Measurements from ENCODE around the gene ZNF217.
A peak's percentile ranks its signal among the peaks of the same experiment; 100 is the strongest.
"Not testable (repeated sequence)": the region's sequence is repeated elsewhere in the genome, so short reads cannot be mapped to it uniquely, and the experiment has no call there.

Gene ZNF217

GRCh38 chr20:53618490-53619000, 24.9 kb upstream of the ZNF217 start:
- H3K27me3 ChIP-seq (ENCODE audit: low read depth, low read length); H3K36me3 ChIP-seq (ENCODE audit: control insufficient read depth in 1 of 2, insufficient read depth in 2 of 2, low read length in 2 of 2); H3K27ac ChIP-seq (ENCODE audit: low read length); H3K9me3 ChIP-seq (ENCODE audit: control insufficient read depth in 1 of 2, low read length in 2 of 2); H3K4me3 ChIP-seq (ENCODE audit: low read depth in 1 of 2, low read length in 2 of 2): not testable (repeated sequence)
- peaks cover 10 to 15% of the 10 kb centered on the region in 2 donors for H3K4me1 ChIP-seq (ENCODE audit: control insufficient read depth in 1 of 2, insufficient read depth in 2 of 2, low read length in 2 of 2)

GRCh38 chr20:53617791-53618489, 24.3 kb upstream of the ZNF217 start:
- Histone ChIP-seq H3K27ac (ENCODE audit: low read length) (no peak overlapping the region), H3K4me1 (ENCODE audit: control insufficient read depth in 1 of 2, insufficient read depth in 2 of 2, low read length in 2 of 2) (peaks cover 10 to 14% of the 10 kb centered on the region in 2 donors), H3K4me3 (ENCODE audit: low read depth in 1 of 2, low read length in 2 of 2) (no peak overlapping the region)

GRCh38 chr20:53616489-53616888, 22.9 kb upstream of the ZNF217 start:
- not testable (repeated sequence) for H3K9me3 ChIP-seq (ENCODE audit: control insufficient read depth in 1 of 2, low read length in 2 of 2); H3K27ac ChIP-seq (ENCODE audit: low read length); H3K4me1 ChIP-seq (ENCODE audit: control insufficient read depth in 1 of 2, insufficient read depth in 2 of 2, low read length in 2 of 2); H3K4me3 ChIP-seq (ENCODE audit: low read depth in 1 of 2, low read length in 2 of 2); H3K36me3 ChIP-seq (ENCODE audit: control insufficient read depth in 1 of 2, insufficient read depth in 2 of 2, low read length in 2 of 2); H3K27me3 ChIP-seq (ENCODE audit: low read depth, low read length)

More at GRCh38 chr20:53617791-53618489, 24.3 kb upstream of the ZNF217 start:
- H3K27me3 ChIP-seq (ENCODE audit: low read depth, low read length): no peaks in the 10 kb centered on the region
- no peaks in the 10 kb centered on the region for H3K9me3 ChIP-seq (ENCODE audit: control insufficient read depth in 1 of 2, low read length in 2 of 2)
- no peaks in the 10 kb centered on the region for H3K36me3 ChIP-seq (ENCODE audit: control insufficient read depth in 1 of 2, insufficient read depth in 2 of 2, low read length in 2 of 2)

GRCh38 chr20:53613748-53614147, 20.1 kb upstream of the ZNF217 start:
- Histone ChIP-seq H3K27me3 (ENCODE audit: low read depth, low read length) (no peaks in the 10 kb centered on the region), H3K9me3 (ENCODE audit: control insufficient read depth in 1 of 2, low read length in 2 of 2) (no peaks in the 10 kb centered on the region), H3K36me3 (ENCODE audit: control insufficient read depth in 1 of 2, insufficient read depth in 2 of 2, low read length in 2 of 2) (no peaks in the 10 kb centered on the region), H3K4me3 (ENCODE audit: low read depth in 1 of 2, low read length in 2 of 2) (no peak overlapping the region), H3K27ac (ENCODE audit: low read length) (no peak overlapping the region), H3K4me1 (ENCODE audit: control insufficient read depth in 1 of 2, insufficient read depth in 2 of 2, low read length in 2 of 2) (peaks cover 0 to 7% of the 10 kb centered on the region in 2 donors)

DNA sequence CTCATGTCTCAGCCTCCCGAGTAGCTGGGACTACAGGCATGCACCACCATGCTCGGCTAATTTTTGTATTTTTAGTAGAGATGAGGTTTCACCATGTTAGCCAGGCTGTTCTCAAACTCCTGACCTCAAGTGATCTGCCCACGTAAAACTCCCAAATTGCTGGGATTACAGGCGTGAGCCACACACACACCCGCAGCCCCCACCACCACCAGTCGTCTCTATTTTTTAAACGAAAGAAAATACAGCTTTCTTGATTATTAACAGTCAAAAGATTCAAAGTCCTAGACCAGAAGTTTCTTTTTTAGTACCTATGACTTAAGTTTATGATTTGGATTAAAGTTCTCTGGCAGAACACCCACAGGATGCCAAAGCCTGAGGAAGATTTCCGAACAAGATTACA, 18.6 kb upstream of the ZNF217 start:
- H3K9me3 ChIP-seq (ENCODE audit: control insufficient read depth in 1 of 2, low read length in 2 of 2); H3K4me1 ChIP-seq (ENCODE audit: control insufficient read depth in 1 of 2, insufficient read depth in 2 of 2, low read length in 2 of 2); H3K27me3 ChIP-seq (ENCODE audit: low read depth, low read length); H3K4me3 ChIP-seq (ENCODE audit: low read depth in 1 of 2, low read length in 2 of 2); H3K27ac ChIP-seq (ENCODE audit: low read length); H3K36me3 ChIP-seq (ENCODE audit: control insufficient read depth in 1 of 2, insufficient read depth in 2 of 2, low read length in 2 of 2): not testable (repeated sequence)

DNA sequence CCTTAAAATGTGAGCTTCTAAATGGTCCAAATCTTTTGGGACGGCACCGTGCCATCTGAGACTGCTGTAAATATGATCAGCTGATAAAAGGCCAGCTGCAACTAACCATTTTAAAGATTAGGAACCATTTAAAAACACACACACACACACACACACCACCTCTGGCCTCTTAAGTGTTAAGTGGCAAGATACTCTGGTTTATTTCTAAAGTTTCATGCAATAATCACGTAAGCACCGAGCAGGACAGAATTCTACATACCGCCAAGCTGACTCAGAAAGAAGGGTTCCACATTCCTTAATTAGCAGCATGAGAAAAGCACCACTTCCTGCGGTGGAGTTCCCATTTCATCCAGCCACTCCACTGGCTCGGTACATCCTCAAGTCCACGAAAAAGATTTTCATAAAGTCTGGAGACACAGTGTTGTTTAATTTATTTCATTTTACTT, 17.8 kb upstream of the ZNF217 start:
- Histone ChIP-seq H3K4me3 (ENCODE audit: low read depth in 1 of 2, low read length in 2 of 2) (no peak overlapping the region), H3K4me1 (ENCODE audit: control insufficient read depth in 1 of 2, insufficient read depth in 2 of 2, low read length in 2 of 2) (peaks cover 0 to 7% of the 10 kb centered on the region in 2 donors), H3K27me3 (ENCODE audit: low read depth, low read length) (no peaks in the 10 kb centered on the region), H3K27ac (ENCODE audit: low read length) (peak overlapping the region; percentile 49), H3K9me3 (ENCODE audit: control insufficient read depth in 1 of 2, low read length in 2 of 2) (no peaks in the 10 kb centered on the region), H3K36me3 (ENCODE audit: control insufficient read depth in 1 of 2, insufficient read depth in 2 of 2, low read length in 2 of 2) (no peaks in the 10 kb centered on the region)

GRCh38 chr20:53609491-53610445, 16.1 kb upstream of the ZNF217 start:
- Histone ChIP-seq H3K4me3 (ENCODE audit: low read depth in 1 of 2, low read length in 2 of 2) (peak overlapping the region in 1 of 2 donors; percentile 1), H3K4me1 (ENCODE audit: control insufficient read depth in 1 of 2, insufficient read depth in 2 of 2, low read length in 2 of 2) (peaks cover 0 to 7% of the 10 kb centered on the region in 2 donors), H3K27me3 (ENCODE audit: low read depth, low read length) (no peaks in the 10 kb centered on the region), H3K9me3 (ENCODE audit: control insufficient read depth in 1 of 2, low read length in 2 of 2) (no peaks in the 10 kb centered on the region), H3K27ac (ENCODE audit: low read length) (peak overlapping the region; percentile 64), H3K36me3 (ENCODE audit: control insufficient read depth in 1 of 2, insufficient read depth in 2 of 2, low read length in 2 of 2) (no peaks in the 10 kb centered on the region)

GRCh38 chr20:53608456-53609452, 15.1 kb upstream of the ZNF217 start:
- H3K36me3 ChIP-seq (ENCODE audit: control insufficient read depth in 1 of 2, insufficient read depth in 2 of 2, low read length in 2 of 2): no peaks in the 10 kb centered on the region
- no peaks in the 10 kb centered on the region for H3K27me3 ChIP-seq (ENCODE audit: low read depth, low read length)
- H3K4me1 ChIP-seq (ENCODE audit: control insufficient read depth in 1 of 2, insufficient read depth in 2 of 2, low read length in 2 of 2): peaks cover 0 to 7% of the 10 kb centered on the region in 2 donors
- H3K9me3 ChIP-seq (ENCODE audit: control insufficient read depth in 1 of 2, low read length in 2 of 2): no peaks in the 10 kb centered on the region
- H3K4me3 ChIP-seq (ENCODE audit: low read depth in 1 of 2, low read length in 2 of 2): peak overlapping the region in 1 of 2 donors; percentile 1
- H3K27ac ChIP-seq (ENCODE audit: low read length): peak overlapping the region; percentile 64

GRCh38 chr20:53608071-53608455, 14.4 kb upstream of the ZNF217 start:
- Histone ChIP-seq H3K4me1 (ENCODE audit: control insufficient read depth in 1 of 2, insufficient read depth in 2 of 2, low read length in 2 of 2) (peaks cover 0 to 7% of the 10 kb centered on the region in 2 donors), H3K36me3 (ENCODE audit: control insufficient read depth in 1 of 2, insufficient read depth in 2 of 2, low read length in 2 of 2) (no peaks in the 10 kb centered on the region), H3K27ac (ENCODE audit: low read length) (no peak overlapping the region), H3K27me3 (ENCODE audit: low read depth, low read length) (no peaks in the 10 kb centered on the region), H3K4me3 (ENCODE audit: low read depth in 1 of 2, low read length in 2 of 2) (no peak overlapping the region), H3K9me3 (ENCODE audit: control insufficient read depth in 1 of 2, low read length in 2 of 2) (no peaks in the 10 kb centered on the region)

- Histone ChIP-seq H3K27me3 (ENCODE audit: low read depth, low read length) (no peaks in the 10 kb centered on the region), H3K4me3 (ENCODE audit: low read depth in 1 of 2, low read length in 2 of 2) (no peak overlapping the region), H3K27ac (ENCODE audit: low read length) (no peak overlapping the region), H3K9me3 (ENCODE audit: control insufficient read depth in 1 of 2, low read length in 2 of 2) (no peaks in the 10 kb centered on the region), H3K4me1 (ENCODE audit: control insufficient read depth in 1 of 2, insufficient read depth in 2 of 2, low read length in 2 of 2) (peaks cover 0 to 7% of the 10 kb centered on the region in 2 donors), H3K36me3 (ENCODE audit: control insufficient read depth in 1 of 2, insufficient read depth in 2 of 2, low read length in 2 of 2) (no peaks in the 10 kb centered on the region)
Measured at GRCh38 chr20:53606364-53606985, 12.8 kb upstream of the ZNF217 start.

Data from muscle layer of duodenum (tissue), 2 donors.